Muscle of leg (tissue), 16 donors: ENCODE measurements around the gene BCAP31. TPM values are rescaled to one million over a fixed set of nuclear protein-coding genes. Genes with fewer than 3 reads are reported as not detected.
A peak's percentile ranks its signal among the peaks of the same experiment; 100 is the strongest.

ENCODE experiments used
- DNase-seq: peaks from one replicate; pipeline ENCODE4 v3.0.0; 2013
- H3K27ac ChIP-seq: one replicate; pipeline ENCODE4 v1.5.1; 2013; ENCODE audit warnings: mild to moderate bottlenecking, low read length, control low read depth
- H3K27me3 ChIP-seq: one replicate; pipeline ENCODE4 v1.6.1; 2013; ENCODE audit warnings: low read length; ENCODE audit not compliant: control insufficient read depth, insufficient read depth
- H3K36me3 ChIP-seq: one replicate; pipeline ENCODE4 v1.6.1; 2013; ENCODE audit warnings: low read length; ENCODE audit not compliant: control insufficient read depth, insufficient read depth
- H3K4me1 ChIP-seq: one replicate; pipeline ENCODE4 v1.6.1; 2013; ENCODE audit warnings: low read length; ENCODE audit not compliant: control insufficient read depth, insufficient read depth
- H3K4me3 ChIP-seq: one replicate; pipeline ENCODE4 v1.5.1; 2013; ENCODE audit warnings: low read length, control low read depth
- H3K9me3 ChIP-seq: replicated peaks from 2 replicates; pipeline ENCODE4 v1.6.1; 2013; ENCODE audit warnings: low read depth, low read length; ENCODE audit not compliant: control insufficient read depth
- WGBS: methylation state at CpG from one replicate; pipeline ENCODE4 v1.1.5; 2013; ENCODE audit warnings: missing lambda C conversion rate; ENCODE audit not compliant: insufficient coverage; 5-methylcytosine and 5-hydroxymethylcytosine counted together
- long read RNA-seq, 11 donors: transcript quantifications; one replicate each; lab custom pipeline, GENCODE V29; 2026
- polyA plus RNA-seq, 8 donors: library from polyadenylated mRNA; unstranded; fragments of 120-200 nt; gene quantifications; one replicate each; pipeline versions ENCODE4 v1.2.1 to v1.2.3, GENCODE V29; 2013; ENCODE audit warnings: inconsistent platforms in 1 of 8, low replicate concordance in 1 of 8; ENCODE audit not compliant: insufficient read length in 8 of 8, insufficient read depth in 1 of 8
- total RNA-seq: library from RNA; stranded (reverse); fragments of 120-200 nt; gene quantifications from one replicate; pipeline ENCODE4 v1.2.4, GENCODE V29; 2013

BCAP31 gene
- 51.8 TPM for total RNA-seq
- polyA plus RNA-seq: 10 to 100 TPM; 73.9 to 90.1 (median 76.9) TPM
- long read RNA-seq, donor 1, transcript BCAP31-201 (8 exons, 1,643 nt): major isoform, 14 of 15 reads
- long read RNA-seq, donor 1, partial matches to known transcripts: 0 of 15 reads
- long read RNA-seq, donor 1, other reads (novel, unspliced or antisense): 0 of 15 reads
- long read RNA-seq, donor 2, partial matches to known transcripts: 0 of 2 reads
- long read RNA-seq, donor 2, other reads (novel, unspliced or antisense): 0 of 2 reads
- long read RNA-seq, donor 3, transcript BCAP31-201 (8 exons, 1,643 nt): major isoform, 37 of 46 reads
- long read RNA-seq, donor 3, partial matches to known transcripts: 0 of 46 reads
- long read RNA-seq, donor 3, other reads (novel, unspliced or antisense): 9 of 46 reads
- long read RNA-seq, donor 4, transcript BCAP31-201 (8 exons, 1,643 nt): major isoform, 17 of 18 reads
- long read RNA-seq, donor 4, partial matches to known transcripts: 0 of 18 reads
- long read RNA-seq, donor 4, other reads (novel, unspliced or antisense): 0 of 18 reads
- long read RNA-seq, donor 5, transcript BCAP31-201 (8 exons, 1,643 nt): major isoform, 70 of 101 reads
- long read RNA-seq, donor 5, partial matches to known transcripts: 20 of 101 reads
- long read RNA-seq, donor 5, other reads (novel, unspliced or antisense): 6 of 101 reads
- long read RNA-seq, donor 6, transcript BCAP31-201 (8 exons, 1,643 nt): major isoform, 60 of 85 reads
- long read RNA-seq, donor 6, partial matches to known transcripts: 17 of 85 reads
- long read RNA-seq, donor 6, other reads (novel, unspliced or antisense): 6 of 85 reads
- long read RNA-seq, donor 7, transcript BCAP31-201 (8 exons, 1,643 nt): major isoform, 39 of 48 reads
- long read RNA-seq, donor 7, partial matches to known transcripts: 9 of 48 reads
- long read RNA-seq, donor 7, other reads (novel, unspliced or antisense): 0 of 48 reads
- long read RNA-seq, donor 8, transcript BCAP31-201 (8 exons, 1,643 nt): major isoform, 28 of 44 reads
- long read RNA-seq, donor 8, partial matches to known transcripts: 10 of 44 reads
- long read RNA-seq, donor 8, other reads (novel, unspliced or antisense): 5 of 44 reads
- long read RNA-seq, donor 9, transcript BCAP31-201 (8 exons, 1,643 nt): major isoform, 25 of 44 reads
- long read RNA-seq, donor 9, partial matches to known transcripts: 16 of 44 reads
- long read RNA-seq, donor 9, other reads (novel, unspliced or antisense): 0 of 44 reads
- long read RNA-seq, donor 10, transcript BCAP31-201 (8 exons, 1,643 nt): major isoform, 29 of 41 reads
- long read RNA-seq, donor 10, partial matches to known transcripts: 5 of 41 reads
- long read RNA-seq, donor 10, other reads (novel, unspliced or antisense): 0 of 41 reads
- long read RNA-seq, donor 11, transcript BCAP31-201 (8 exons, 1,643 nt): major isoform, 30 of 38 reads
- long read RNA-seq, donor 11, partial matches to known transcripts: 7 of 38 reads
- long read RNA-seq, donor 11, other reads (novel, unspliced or antisense): 0 of 38 reads

- 27% methylated on average over 57 of the region's 88 CpGs for WGBS
- peak within 1 kb of the TSS; percentile 85 for H3K27ac ChIP-seq
- peaks cover 16% of the 10 kb centered on the region for H3K36me3 ChIP-seq
- peak; percentile 94 for DNase-seq
- no peaks in the 10 kb centered on the region for H3K9me3 ChIP-seq
- peaks cover 53% of the 10 kb centered on the region for H3K4me1 ChIP-seq
- peak within 1 kb of the TSS; percentile 59 for H3K4me3 ChIP-seq
- no peaks in the 10 kb centered on the region for H3K27me3 ChIP-seq
Measured at GRCh38 chrX:153724252-153725038, at the start of gene BCAP31, which contains the start of gene ABCD1. BCAP31 (minus strand) TSS chrX:153724387; CDS start chrX:153723244, 1,143 bp downstream. ABCD1 (plus strand) TSS chrX:153724856; CDS start chrX:153725267, 411 bp downstream.

- no peak for DNase-seq
- WGBS: 95% methylated on average over 20 of the region's 23 CpGs
- H3K27me3 ChIP-seq: peaks cover 6% of the 10 kb centered on the region
- H3K27ac ChIP-seq: no peak overlapping the region
- H3K4me1 ChIP-seq: no peaks in the 10 kb centered on the region
- no peaks in the 10 kb centered on the region for H3K36me3 ChIP-seq
- H3K4me3 ChIP-seq: no peak overlapping the region
- no peaks in the 10 kb centered on the region for H3K9me3 ChIP-seq
Measured at GRCh38 chrX:153773218-153773611, 49.0 kb upstream of the BCAP31 start.

GRCh38 chrX:153772316-153773217 lies 48.4 kb upstream of the BCAP31 start:
- H3K36me3 ChIP-seq: no peaks in the 10 kb centered on the region
- no peak overlapping the region for H3K4me3 ChIP-seq
- H3K9me3 ChIP-seq: no peaks in the 10 kb centered on the region
- no peaks in the 10 kb centered on the region for H3K4me1 ChIP-seq
- WGBS: 82% methylated on average over 18 of the region's 21 CpGs
- no peak for DNase-seq
- peaks cover 3% of the 10 kb centered on the region for H3K27me3 ChIP-seq
- no peak overlapping the region for H3K27ac ChIP-seq

GRCh38 chrX:153771415-153772315 lies 47.5 kb upstream of the BCAP31 start:
- H3K27ac ChIP-seq: no peak overlapping the region
- no peak overlapping the region for H3K4me3 ChIP-seq
- H3K4me1 ChIP-seq: peaks cover 4% of the 10 kb centered on the region
- WGBS: 80% methylated on average over 30 of the region's 37 CpGs
- H3K27me3 ChIP-seq: no peaks in the 10 kb centered on the region
- no peaks in the 10 kb centered on the region for H3K36me3 ChIP-seq
- H3K9me3 ChIP-seq: no peaks in the 10 kb centered on the region
- DNase-seq: no peak

- Histone ChIP-seq H3K9me3 (no peaks in the 10 kb centered on the region), H3K36me3 (no peaks in the 10 kb centered on the region), H3K4me1 (peaks cover 9% of the 10 kb centered on the region), H3K27ac (no peak overlapping the region), H3K4me3 (no peak overlapping the region), H3K27me3 (no peaks in the 10 kb centered on the region)
- 91% methylated on average over 15 of the region's 18 CpGs for WGBS
- DNase-seq: no peak
Measured at GRCh38 chrX:153770601-153771414, 46.6 kb upstream of the BCAP31 start.

DNA sequence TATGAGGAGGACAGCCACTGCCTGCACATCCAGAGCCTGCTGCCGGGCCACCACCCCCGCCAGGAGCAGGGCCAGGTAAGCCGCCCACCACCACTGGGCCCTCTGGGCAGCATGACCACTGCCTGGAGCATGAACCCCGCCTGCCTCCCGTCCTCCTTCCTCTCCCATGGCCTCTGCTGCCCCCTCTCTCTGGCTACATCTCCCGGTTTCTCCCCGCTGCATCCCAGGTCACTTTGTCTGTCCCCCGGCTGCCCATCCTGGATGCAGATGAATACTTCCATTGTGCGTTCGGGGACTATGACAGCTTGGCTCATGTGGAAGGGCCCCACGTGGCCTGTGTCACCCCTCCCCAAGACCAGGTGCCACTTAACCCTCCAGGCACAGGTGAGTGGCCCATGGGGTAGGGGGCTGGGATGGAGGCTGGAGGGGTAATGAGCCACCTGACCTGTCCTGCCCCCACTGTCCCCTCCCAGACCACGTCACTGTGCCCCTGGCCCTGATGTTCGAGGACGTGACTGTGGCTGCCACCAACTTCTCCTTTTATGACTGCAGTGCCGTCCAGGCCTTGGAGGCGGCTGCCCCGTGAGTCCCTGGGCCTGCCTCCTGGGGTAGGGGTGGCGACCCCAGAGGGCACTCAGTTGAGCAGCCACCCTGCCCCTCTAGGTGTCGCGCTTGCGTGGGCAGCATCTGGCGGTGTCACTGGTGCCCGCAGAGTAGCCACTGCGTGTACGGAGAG lies 45.8 kb upstream of the BCAP31 start:
- peaks cover 9% of the 10 kb centered on the region for H3K4me1 ChIP-seq
- H3K4me3 ChIP-seq: no peak overlapping the region
- no peak for DNase-seq
- H3K9me3 ChIP-seq: no peaks in the 10 kb centered on the region
- WGBS: 82% methylated on average over 22 of the region's 25 CpGs
- H3K36me3 ChIP-seq: no peaks in the 10 kb centered on the region
- no peak overlapping the region for H3K27ac ChIP-seq
- no peaks in the 10 kb centered on the region for H3K27me3 ChIP-seq
